B cell (primary cell): ENCODE data around the gene KRR1. TPM values are rescaled to one million over a fixed set of nuclear protein-coding genes. Genes with fewer than 3 reads are reported as not detected.

Source experiments
- ATAC-seq: fragments of 200-7000 bp; cut with Tn5 transposase; one replicate; pipeline ENCODE4 v1.10.0; 2021; ENCODE audit warnings: low read depth, mild to moderate bottlenecking, moderate number of reproducible peaks, moderate library complexity
- CTCF ChIA-PET: fragments of 350-600 bp; sonication (Branson Sonifier 250); formaldehyde crosslinking; loops from one replicate; lab custom pipeline; 2021; ENCODE audit warnings: antibody characterized with exemption, inconsistent platforms; lab: Charles Lee
- POLR2A ChIA-PET: fragments of 350-600 bp; sonication (Branson Sonifier 250); formaldehyde crosslinking; loops from one replicate; lab custom pipeline; 2021; ENCODE audit warnings: antibody characterized with exemption; lab: Charles Lee
- DNase-seq: peaks from one replicate; pipeline ENCODE4 v3.0.0; 2013
- H2AFZ ChIP-seq: 2 replicates; pipeline ENCODE4 v1.6.1; 2012; ENCODE audit warnings: mild to moderate bottlenecking, low read depth, low read length; ENCODE audit not compliant: insufficient read depth, poor library complexity, severe bottlenecking
- H3K27ac ChIP-seq, 2 donors: 1 replicate in 1 of 2; 2 replicates in 1 of 2; pipeline ENCODE4 v1.5.1; 2012 to 2013; ENCODE audit warnings: low read length in 2 of 2, mild to moderate bottlenecking in 2 of 2, moderate library complexity in 1 of 2
- H3K27me3 ChIP-seq, 4 experiments: fragments of 200-600 bp in 1 of 4; sonication (generic) in 1 of 4; replicated peaks in 1 of 4; 1 replicate in 2 of 4; 2 replicates in 2 of 4; pipeline versions ENCODE4 v1.6.1 to v1.7.0; 2013 to 2016; ENCODE audit warnings: low read length in 3 of 4, mild to moderate bottlenecking in 2 of 4, mixed read lengths in 1 of 4, moderate library complexity in 1 of 4; ENCODE audit not compliant: insufficient read depth in 4 of 4, control insufficient read depth in 3 of 4; ENCODE audit errors: control extremely low read depth in 1 of 4
- H3K36me3 ChIP-seq, 2 experiments: replicated peaks in 1 of 2; 1 replicate in 1 of 2; 2 replicates in 1 of 2; pipeline versions ENCODE4 v1.6.1 to v1.7.1; 2013; ENCODE audit warnings: low read length in 1 of 2; ENCODE audit not compliant: insufficient read depth in 2 of 2, control insufficient read depth in 1 of 2; ENCODE audit errors: control extremely low read depth in 1 of 2, extremely low read depth in 1 of 2
- H3K4me1 ChIP-seq, 2 donors: fragments of 200-600 bp in 1 of 2; sonication (generic) in 1 of 2; 1 replicate in 1 of 2; 2 replicates in 1 of 2; pipeline versions ENCODE4 v1.5.1 to v1.6.1; 2013 to 2017; ENCODE audit warnings: low read length in 2 of 2; ENCODE audit not compliant: control insufficient read depth in 2 of 2, insufficient read depth in 2 of 2
- H3K4me2 ChIP-seq: replicated peaks from 2 replicates; pipeline ENCODE3; 2012; ENCODE audit warnings: mild to moderate bottlenecking, low read depth, low read length; ENCODE audit not compliant: poor library complexity, severe bottlenecking
- H3K4me3 ChIP-seq, 5 experiments: fragments of 200-600 bp in 1 of 5; sonication (generic) in 1 of 5; 1 replicate in 3 of 5; 2 replicates in 2 of 5; pipeline versions ENCODE4 v1.5.1 to v1.7.0; 2011 to 2016; ENCODE audit warnings: low read length in 4 of 5, mild to moderate bottlenecking in 4 of 5, low read depth in 2 of 5, control low read depth in 1 of 5, moderate library complexity in 1 of 5; ENCODE audit not compliant: insufficient read depth in 1 of 5; ENCODE audit errors: control extremely low read depth in 1 of 5, extremely low read depth in 1 of 5
- H3K79me2 ChIP-seq: fragments of 200-600 bp; sonication (generic); one replicate; pipeline ENCODE4 v1.6.0; 2016; ENCODE audit warnings: low read length; ENCODE audit not compliant: control insufficient read depth, insufficient read depth
- H3K9ac ChIP-seq: fragments of 200-600 bp; sonication (generic); 2 replicates; pipeline ENCODE4 v1.6.1; 2017; ENCODE audit warnings: mild to moderate bottlenecking, low read length, moderate library complexity
- H3K9me3 ChIP-seq, 3 donors: one replicate each; pipeline versions ENCODE4 v1.6.1 to v1.7.1; 2013; ENCODE audit warnings: low read length in 2 of 3; ENCODE audit not compliant: control insufficient read depth in 2 of 3, insufficient read depth in 1 of 3; ENCODE audit errors: control extremely low read depth in 1 of 3
- H4K20me1 ChIP-seq: 2 replicates; pipeline ENCODE4 v1.6.0; 2012; ENCODE audit warnings: mild to moderate bottlenecking, low read length; ENCODE audit not compliant: insufficient read depth, control insufficient read depth, poor library complexity, severe bottlenecking
- H3K27ac Mint-ChIP-seq: one replicate; pipeline ENCODE4 v1.8.0; 2021; ENCODE audit warnings: mixed read lengths
- H3K27me3 Mint-ChIP-seq: one replicate; pipeline ENCODE4 v1.8.0; 2021; ENCODE audit warnings: mixed read lengths
- H3K4me1 Mint-ChIP-seq: one replicate; pipeline ENCODE4 v1.8.0; 2021; ENCODE audit warnings: mixed read lengths
- H3K4me3 Mint-ChIP-seq: one replicate; pipeline ENCODE4 v1.8.0; 2021; ENCODE audit warnings: mixed read lengths
- H3K9me3 Mint-ChIP-seq: one replicate; pipeline ENCODE4 v1.8.0; 2022; ENCODE audit warnings: mixed read lengths; ENCODE audit not compliant: insufficient read depth
- CTCF ChIP-seq: fragments of 200-600 bp; IDR thresholded peaks from one replicate; pipeline ENCODE4 v1.8.0; 2022; ENCODE audit warnings: antibody characterized with exemption, mild to moderate bottlenecking
- EZH2 ChIP-seq: IDR thresholded peaks from 2 replicates; pipeline ENCODE4 v1.6.1; 2012; ENCODE audit warnings: borderline replicate concordance, low read depth, mild to moderate bottlenecking, moderate library complexity, low read length; ENCODE audit not compliant: insufficient read depth, poor library complexity, severe bottlenecking
- WGBS: methylation state at CpG from one replicate; pipeline ENCODE4 v1.1.5; 2013; ENCODE audit warnings: missing lambda C conversion rate; ENCODE audit not compliant: insufficient coverage; 5-methylcytosine and 5-hydroxymethylcytosine counted together
- intact Hi-C: fragments of 100-400 bp; cut with micrococcal nuclease; formaldehyde crosslinking; loops from one replicate; pipeline ENCODE4 v1.10.0; 2022
- polyA plus RNA-seq: library from polyadenylated mRNA; depleted of rRNA; stranded (reverse); fragments of >200 nt; gene quantifications from 2 replicates; pipeline ENCODE4 v1.2.3, GENCODE V29; 2012
- total RNA-seq, 2 donors: library from RNA; stranded (reverse); fragments of 120-200 nt in 1 of 2; gene quantifications; 1 replicate in 1 of 2; 2 replicates in 1 of 2; pipeline versions ENCODE4 v1.2.3 to v1.2.4, GENCODE V29; 2013 to 2022

The KRR1 gene
- total and polyA plus RNA-seq, 2 donors (not counting 1 experiment from before 2014, with no cell fraction given) = 16.3 to 87.7 TPM

- no peak overlapping the region for H3K9ac ChIP-seq
- no peaks in the 10 kb centered on the region for H3K9me3 ChIP-seq
- H3K27me3 ChIP-seq = no peaks in the 10 kb centered on the region
- peaks cover 22 to 82% of the 10 kb centered on the region in 2 experiments for H3K36me3 ChIP-seq
- H3K4me3 ChIP-seq = no peak overlapping the region
- peaks cover 2% of the 10 kb centered on the region for H3K79me2 ChIP-seq
- ATAC-seq (no peak), DNase-seq (no peak)
- WGBS = no CpG with 5 or more reads among the region's 3 CpGs
- TF ChIP-seq CTCF (no peak), EZH2 (no peak)
- Mint-ChIP-seq H3K27me3 (no peaks in the 10 kb centered on the region), H3K4me1 (peaks cover 3% of the 10 kb centered on the region), H3K4me3 (no peak overlapping the region), H3K27ac (no peak overlapping the region), H3K9me3 (no peaks in the 10 kb centered on the region)
- H4K20me1 ChIP-seq = no peaks in the 10 kb centered on the region
- ChIA-PET POLR2A (no interaction called here), CTCF (interaction anchor here (1.4 to 11.6 kb wide), 5 partner anchors 15 to 170 kb away, joined by 4 to 124 read pairs (median 16); partner anchors contain the start of genes GLIPR1, GLIPR1L1 and GLIPR1L2)
- no peaks in the 10 kb centered on the region for H3K4me1 ChIP-seq
- no peak overlapping the region for H3K4me2 ChIP-seq
- intact Hi-C loops = no loop called here
- H2AFZ ChIP-seq = no peak overlapping the region
- no peak overlapping the region for H3K27ac ChIP-seq
Observed at GRCh38 chr12:75503866-75504265, 7.5 kb downstream of the KRR1 start.

DNA sequence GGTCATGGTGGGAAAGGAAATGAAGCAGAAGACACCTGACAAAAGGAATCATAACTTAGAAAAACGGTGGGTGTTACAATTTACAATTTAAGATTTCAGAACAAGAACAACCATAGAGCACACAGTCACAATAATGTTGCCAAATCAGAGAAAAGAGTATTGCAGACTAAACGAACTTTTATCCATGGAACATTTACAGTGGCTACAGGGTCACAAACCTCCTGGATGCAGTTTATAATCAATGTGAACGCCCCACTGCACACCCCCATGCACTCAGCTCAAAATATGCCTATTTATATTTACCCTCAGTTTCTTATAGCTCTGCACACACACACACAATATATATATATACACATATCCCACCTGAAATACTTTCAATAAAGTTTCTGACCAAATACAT is 8.0 kb downstream of the KRR1 start:
- POLR2A ChIA-PET = no interaction called here
- no peak overlapping the region for H3K27ac Mint-ChIP-seq
- H3K4me1 Mint-ChIP-seq = peaks cover 3% of the 10 kb centered on the region
- CTCF ChIA-PET = interaction anchor here (1.9 to 11.6 kb wide), 4 partner anchors 15 to 170 kb away, joined by 15 to 124 read pairs (median 31); partner anchors contain the start of genes GLIPR1, GLIPR1L1 and GLIPR1L2
- ATAC-seq (no peak), DNase-seq (no peak)
- TF ChIP-seq CTCF = no peak
- no peak for TF ChIP-seq EZH2
- no peaks in the 10 kb centered on the region for H3K27me3 ChIP-seq
- H3K9me3 ChIP-seq = no peaks in the 10 kb centered on the region
- H3K79me2 ChIP-seq = peaks cover 2% of the 10 kb centered on the region
- H3K9ac ChIP-seq = no peak overlapping the region
- no peak overlapping the region for H2AFZ ChIP-seq
- no peak overlapping the region for H3K4me2 ChIP-seq
- intact Hi-C loops = no loop called here
- H3K36me3 ChIP-seq = peaks cover 25 to 86% of the 10 kb centered on the region in 2 experiments
- H4K20me1 ChIP-seq = no peaks in the 10 kb centered on the region
- H3K4me1 ChIP-seq = no peaks in the 10 kb centered on the region
- 84% methylated on average over 3 of the region's 3 CpGs for WGBS
- no peak overlapping the region for H3K4me3 Mint-ChIP-seq
- H3K27ac ChIP-seq = no peak overlapping the region
- H3K4me3 ChIP-seq = no peak overlapping the region
- no peaks in the 10 kb centered on the region for H3K9me3 Mint-ChIP-seq
- no peaks in the 10 kb centered on the region for H3K27me3 Mint-ChIP-seq
